Mesodermal cell (in vitro differentiated cells): ENCODE results near the gene RANBP10.
"Not testable (repeated sequence)": the region's sequence is repeated elsewhere in the genome, so short reads cannot be mapped to it uniquely, and the experiment has no call there.

Experiments
- H3K27ac ChIP-seq: 2 replicates; pipeline ENCODE4 v1.7.0; 2013; ENCODE audit warnings: mild to moderate bottlenecking, low read depth, low read length, moderate library complexity; ENCODE audit not compliant: severe bottlenecking
- H3K36me3 ChIP-seq: 2 replicates; pipeline ENCODE4 v1.7.1; 2013; ENCODE audit warnings: mild to moderate bottlenecking, low read length, moderate library complexity; ENCODE audit not compliant: control insufficient read depth, insufficient read depth
- H3K4me1 ChIP-seq: one replicate; pipeline ENCODE4 v1.7.1; 2013; ENCODE audit warnings: mild to moderate bottlenecking, low read length; ENCODE audit not compliant: insufficient read depth, control insufficient read depth, poor library complexity, severe bottlenecking
- H3K4me3 ChIP-seq: 2 replicates; pipeline ENCODE4 v1.7.0; 2013; ENCODE audit warnings: low read length, control low read depth, mild to moderate bottlenecking; ENCODE audit not compliant: insufficient read depth, poor library complexity, severe bottlenecking; ENCODE audit errors: extremely low read depth
- H3K9me3 ChIP-seq: 2 replicates; pipeline ENCODE4 v1.7.1; 2013; ENCODE audit warnings: mild to moderate bottlenecking, low read length, moderate library complexity; ENCODE audit not compliant: control insufficient read depth
- WGBS, 2 experiments: methylation state at CpG; one replicate each; pipeline ENCODE4 v1.1.5; 2013; ENCODE audit warnings: missing lambda C conversion rate in 2 of 2; ENCODE audit not compliant: insufficient coverage in 2 of 2; 5-methylcytosine and 5-hydroxymethylcytosine counted together

Gene RANBP10

DNA sequence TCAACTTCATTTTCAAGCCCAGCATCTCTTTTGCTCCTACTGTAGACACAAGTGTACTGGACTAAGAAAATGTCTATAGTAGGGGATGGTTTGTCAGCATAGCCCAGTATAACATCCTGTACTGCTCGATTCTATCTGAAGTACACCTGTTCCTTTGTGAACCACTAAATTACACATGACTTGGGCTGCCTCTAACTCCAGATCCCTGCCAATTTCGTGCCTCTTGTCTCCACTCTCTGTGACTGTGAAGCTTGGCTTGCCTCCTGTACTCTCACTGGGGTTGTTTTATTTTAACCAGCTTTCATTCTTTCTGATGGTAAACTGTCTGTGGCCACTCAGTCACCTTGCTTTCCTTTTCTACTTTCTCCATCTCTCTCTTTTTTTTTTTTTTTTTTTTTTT is 111.7 kb downstream of the RANBP10 start:
- H3K4me3 ChIP-seq = no peak overlapping the region
- no peaks in the 10 kb centered on the region for H3K4me1 ChIP-seq
- H3K27ac ChIP-seq = no peak overlapping the region
- peaks cover 4% of the 10 kb centered on the region for H3K9me3 ChIP-seq
- H3K36me3 ChIP-seq = peaks cover 21% of the 10 kb centered on the region
- 80 to 94% methylated on average over 2 of the region's 2 CpGs for WGBS, 2 experiments

DNA sequence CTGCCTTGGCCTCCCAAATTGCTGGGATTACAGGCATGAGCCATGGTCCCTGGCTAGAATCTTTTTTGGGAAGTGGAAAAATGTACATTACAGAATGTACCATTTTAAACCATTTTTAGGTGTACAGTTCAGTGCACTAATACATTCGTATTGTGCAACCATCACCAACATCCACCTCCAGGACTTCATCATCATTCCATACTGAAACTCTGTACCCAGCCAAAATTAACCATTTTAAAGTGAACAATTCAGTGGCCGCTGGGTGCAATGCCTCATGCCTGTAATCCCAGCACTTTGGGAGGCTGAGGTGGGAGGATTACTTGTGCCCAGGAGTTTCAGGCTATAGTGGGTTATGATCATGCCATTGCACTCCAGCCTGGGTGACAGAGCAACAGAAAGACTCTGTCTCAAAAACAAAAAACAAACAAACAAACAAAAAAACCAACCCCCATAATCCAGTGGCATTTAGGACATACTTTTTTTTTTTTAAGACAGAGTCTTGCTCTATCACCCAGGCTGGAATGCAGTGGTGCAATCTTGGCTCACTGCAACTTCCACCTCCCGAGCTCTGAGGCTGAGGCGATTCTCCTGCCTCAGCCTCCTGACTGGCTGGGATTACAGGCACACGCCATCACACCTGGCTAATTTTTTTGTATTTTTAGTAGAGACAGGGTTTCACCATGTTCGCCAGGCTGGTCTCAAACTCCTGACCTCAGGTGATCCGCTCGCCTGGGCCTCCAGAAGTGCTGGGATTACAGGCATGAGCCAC is 112.7 kb downstream of the RANBP10 start:
- H3K4me3 ChIP-seq, H3K27ac ChIP-seq, H3K4me1 ChIP-seq, H3K9me3 ChIP-seq: not testable (repeated sequence)
- 90 to 96% methylated on average over 7 of the region's 8 CpGs for WGBS, 2 experiments
- H3K36me3 ChIP-seq = peaks cover 12% of the 10 kb centered on the region

DNA sequence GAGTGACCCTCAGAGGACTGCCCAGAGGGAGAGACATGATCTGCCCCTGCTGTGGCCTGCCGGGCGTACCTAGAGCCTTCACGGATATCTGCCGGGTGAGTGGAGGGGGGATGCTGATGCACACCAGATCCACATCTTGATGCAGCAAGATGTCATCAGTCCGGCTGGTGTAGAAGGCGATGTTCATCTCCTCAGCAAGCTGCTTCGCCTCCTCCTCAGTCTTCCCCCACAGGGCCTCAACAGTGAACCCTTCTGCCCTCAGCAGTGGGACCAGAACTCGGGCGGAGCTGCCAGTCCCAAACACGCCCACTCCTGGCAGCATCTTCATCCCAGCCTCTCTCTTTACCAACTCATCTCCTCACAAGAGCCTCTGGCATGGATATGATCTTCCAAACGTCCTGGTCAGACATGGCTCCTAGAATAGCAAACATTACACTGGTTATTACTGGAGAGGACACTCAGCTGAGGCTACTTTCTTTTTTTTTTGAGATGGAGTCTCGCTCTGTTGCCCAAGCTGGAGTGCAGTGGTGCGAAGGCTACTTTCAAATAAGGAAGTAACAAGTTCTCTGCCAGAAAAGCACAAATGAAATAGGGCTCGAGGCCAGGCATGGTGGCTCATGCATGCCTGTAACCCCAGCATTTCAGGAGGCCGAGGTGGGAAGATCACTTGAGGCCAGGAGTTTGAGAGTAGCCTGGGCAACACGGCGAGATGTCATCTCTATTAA is 120.8 kb downstream of the RANBP10 start:
- Histone ChIP-seq H3K9me3 (no peaks in the 10 kb centered on the region), H3K27ac (no peak overlapping the region), H3K4me3 (no peak overlapping the region), H3K36me3 (peaks cover 48% of the 10 kb centered on the region), H3K4me1 (no peaks in the 10 kb centered on the region)
- 92% methylated on average over 14 to 15 of the region's 17 CpGs for WGBS, 2 experiments

DNA sequence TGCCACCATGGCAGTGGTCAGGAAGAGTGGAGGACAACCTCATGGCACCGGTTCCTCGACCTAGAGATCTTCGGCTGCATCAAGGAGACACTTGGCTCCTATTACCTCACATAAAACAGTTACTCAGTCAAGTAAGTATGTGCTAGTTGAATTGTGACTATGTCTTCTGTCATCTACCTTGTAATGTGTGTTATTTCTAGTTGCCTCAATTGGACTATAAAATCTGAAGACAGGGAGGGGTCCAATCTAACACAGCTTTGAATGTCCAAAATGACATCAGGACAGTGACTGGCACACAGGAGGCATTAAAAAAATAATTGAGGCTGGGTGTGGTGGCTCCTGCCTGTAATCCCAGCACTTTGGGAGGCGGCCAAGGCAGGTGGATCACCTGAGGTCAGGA is 122.6 kb downstream of the RANBP10 start:
- Histone ChIP-seq H3K4me3 (no peak overlapping the region), H3K36me3 (peaks cover 48% of the 10 kb centered on the region), H3K4me1 (no peaks in the 10 kb centered on the region), H3K27ac (no peak overlapping the region), H3K9me3 (no peaks in the 10 kb centered on the region)
- WGBS, 2 experiments = 88 to 93% methylated on average over 1 to 3 of the region's 4 CpGs

DNA sequence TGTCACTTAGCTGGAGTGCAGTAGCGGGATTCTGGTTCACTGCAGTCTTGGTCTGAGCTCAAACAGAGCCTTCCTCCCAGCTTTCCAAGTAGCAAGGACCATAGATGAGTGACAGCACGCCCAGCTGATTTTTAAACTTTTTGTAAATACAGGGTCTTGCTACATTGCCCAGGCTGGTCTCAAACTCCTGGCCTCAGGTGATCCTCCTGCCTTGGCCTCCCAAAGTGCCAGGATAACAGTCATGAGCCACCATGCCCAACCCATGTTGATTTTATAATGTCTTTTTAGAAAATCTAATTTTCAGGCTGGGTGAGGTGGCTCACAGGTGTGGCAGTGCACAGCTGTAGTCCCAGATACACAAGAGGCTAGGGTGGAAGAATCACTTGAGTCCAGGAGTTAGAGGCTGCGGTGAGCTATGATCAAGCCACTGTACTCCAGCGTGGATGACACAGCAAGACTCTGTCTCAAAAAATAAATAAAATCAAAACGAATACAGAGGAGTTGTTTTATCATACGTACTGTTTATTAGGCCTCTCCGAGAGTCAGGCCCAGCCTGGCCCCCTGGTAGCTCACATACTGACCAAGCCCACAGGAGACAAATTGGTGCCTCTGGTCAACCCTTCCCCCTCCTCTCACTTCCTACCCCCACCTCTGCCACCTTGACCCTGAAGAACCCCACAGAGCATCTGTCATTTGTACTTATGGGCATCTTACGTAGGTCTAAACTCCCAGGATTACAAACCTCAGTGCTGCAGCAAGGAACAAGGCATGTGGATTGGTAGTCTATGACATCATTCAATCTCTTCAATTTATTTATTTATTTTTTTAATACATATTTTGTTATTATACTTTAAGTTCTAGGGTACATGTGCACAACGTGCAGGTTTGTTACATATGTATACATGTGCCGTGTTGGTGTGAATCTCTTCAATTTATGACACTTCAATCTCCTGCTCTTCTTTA is 126.1 kb downstream of the RANBP10 start:
- 93% methylated on average over 7 of the region's 10 CpGs for WGBS, 2 experiments
- H3K36me3 ChIP-seq = peaks cover 49% of the 10 kb centered on the region
- no peak overlapping the region for H3K4me3 ChIP-seq
- no peaks in the 10 kb centered on the region for H3K4me1 ChIP-seq
- no peak overlapping the region for H3K27ac ChIP-seq
- H3K9me3 ChIP-seq = no peaks in the 10 kb centered on the region

DNA sequence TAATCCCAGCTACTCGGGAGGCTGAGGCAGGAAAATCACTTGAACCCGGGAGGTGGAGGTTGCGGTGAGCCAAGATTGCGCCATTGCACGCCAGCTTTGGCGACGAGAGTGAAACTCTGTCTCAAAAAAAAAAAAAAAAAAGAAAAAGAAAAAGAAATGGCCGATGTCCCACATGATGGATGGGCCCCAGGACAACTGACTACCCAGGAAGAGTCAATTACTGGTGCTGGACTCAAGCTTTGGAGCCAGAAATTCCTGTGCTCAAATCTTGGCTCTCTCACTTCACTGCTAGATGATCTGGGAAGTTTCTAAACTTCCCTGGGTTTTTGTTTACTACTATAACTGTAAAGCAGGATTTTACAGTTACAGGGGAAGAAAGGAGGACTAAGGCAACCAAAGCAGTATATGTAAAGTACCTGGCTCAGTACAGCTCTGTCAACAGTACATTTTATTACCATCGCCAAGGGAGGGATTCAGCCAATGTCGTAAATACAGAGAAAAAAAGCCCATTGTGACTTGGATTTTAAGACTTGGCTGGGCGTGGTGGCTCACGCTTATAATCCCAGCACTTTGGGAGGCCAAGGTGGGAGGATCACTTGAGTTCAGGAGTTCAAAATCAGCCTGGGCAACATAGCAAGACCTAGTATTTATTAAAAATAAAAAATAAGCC is 127.9 kb downstream of the RANBP10 start:
- H3K36me3 ChIP-seq = peaks cover 39% of the 10 kb centered on the region
- H3K4me3 ChIP-seq = no peak overlapping the region
- H3K27ac ChIP-seq = no peak overlapping the region
- H3K9me3 ChIP-seq = no peaks in the 10 kb centered on the region
- 92 to 100% methylated on average over 5 to 7 of the region's 12 CpGs for WGBS, 2 experiments
- no peaks in the 10 kb centered on the region for H3K4me1 ChIP-seq

DNA sequence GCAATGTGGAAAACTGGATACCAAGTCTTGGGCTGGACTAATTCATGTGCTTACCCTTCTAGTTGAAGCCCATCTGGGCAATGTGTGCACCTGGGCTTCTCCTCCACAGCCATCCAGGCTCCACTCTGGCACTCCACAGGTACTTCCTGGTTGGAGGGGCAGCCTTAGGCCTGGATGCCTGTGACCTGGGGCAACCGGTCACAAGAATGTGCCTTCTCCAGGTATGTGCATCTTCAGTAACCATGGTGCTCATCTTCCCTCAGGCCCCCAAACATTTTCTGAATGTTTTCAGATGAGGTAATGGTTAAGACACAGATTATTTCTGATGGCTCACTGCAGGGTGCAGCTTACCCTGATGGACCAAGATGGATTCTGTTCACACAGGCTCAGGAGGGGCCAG is 128.6 kb downstream of the RANBP10 start:
- H3K9me3 ChIP-seq = no peaks in the 10 kb centered on the region
- no peaks in the 10 kb centered on the region for H3K4me1 ChIP-seq
- no peak overlapping the region for H3K4me3 ChIP-seq
- WGBS, 2 experiments = 100% methylated on average over 1 of the region's 1 CpG; no CpG with 5 or more reads in 1 of the 2 experiments
- H3K36me3 ChIP-seq = peaks cover 31% of the 10 kb centered on the region
- H3K27ac ChIP-seq = no peak overlapping the region

DNA sequence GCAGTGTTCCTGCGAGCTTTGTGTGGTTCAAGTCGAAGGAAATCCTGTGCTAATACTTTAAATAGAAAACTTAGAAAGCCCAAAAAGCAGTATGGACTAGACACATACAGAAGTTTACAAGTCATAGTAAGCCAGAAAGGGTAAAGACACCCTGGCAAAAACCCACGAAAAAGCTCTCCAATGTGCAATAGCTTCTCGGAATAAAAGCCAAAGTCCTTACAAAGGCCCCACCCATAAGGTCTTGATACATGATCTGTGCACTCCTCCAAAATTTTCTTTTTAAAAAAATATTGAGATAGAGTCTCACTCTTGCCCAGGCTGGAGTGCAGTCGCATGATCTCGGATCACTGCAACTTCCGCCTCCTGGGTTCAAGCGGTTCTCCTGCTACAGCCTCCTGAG is 129.4 kb downstream of the RANBP10 start:
- 94 to 97% methylated on average over 4 to 8 of the region's 8 CpGs for WGBS, 2 experiments
- H3K4me3 ChIP-seq = no peak overlapping the region
- no peaks in the 10 kb centered on the region for H3K4me1 ChIP-seq
- H3K36me3 ChIP-seq = peaks cover 25% of the 10 kb centered on the region
- no peak overlapping the region for H3K27ac ChIP-seq
- H3K9me3 ChIP-seq = no peaks in the 10 kb centered on the region

DNA sequence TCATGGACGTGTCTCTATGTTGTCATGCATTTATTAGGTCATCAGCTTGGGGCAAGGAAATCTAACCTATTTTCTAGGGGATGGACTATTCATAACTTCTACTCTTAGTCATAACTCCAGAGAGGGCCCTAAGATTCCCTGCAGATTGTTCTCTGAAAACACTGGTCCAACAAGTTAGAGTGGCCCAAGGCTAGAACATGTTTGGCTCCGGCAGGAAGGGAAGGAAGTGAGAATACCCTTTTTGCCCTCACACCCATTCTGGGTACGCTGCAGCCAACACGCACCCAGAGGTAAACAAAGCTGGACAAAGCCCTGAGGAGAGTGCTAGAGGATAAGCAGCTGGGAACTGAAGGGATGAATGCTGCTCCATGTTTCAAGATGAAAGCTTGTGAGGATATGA is 129.8 kb downstream of the RANBP10 start:
- peaks cover 24% of the 10 kb centered on the region for H3K36me3 ChIP-seq
- H3K4me3 ChIP-seq = no peak overlapping the region
- no peaks in the 10 kb centered on the region for H3K9me3 ChIP-seq
- H3K4me1 ChIP-seq = no peaks in the 10 kb centered on the region
- 97 to 100% methylated on average over 2 to 3 of the region's 4 CpGs for WGBS, 2 experiments
- no peak overlapping the region for H3K27ac ChIP-seq

DNA sequence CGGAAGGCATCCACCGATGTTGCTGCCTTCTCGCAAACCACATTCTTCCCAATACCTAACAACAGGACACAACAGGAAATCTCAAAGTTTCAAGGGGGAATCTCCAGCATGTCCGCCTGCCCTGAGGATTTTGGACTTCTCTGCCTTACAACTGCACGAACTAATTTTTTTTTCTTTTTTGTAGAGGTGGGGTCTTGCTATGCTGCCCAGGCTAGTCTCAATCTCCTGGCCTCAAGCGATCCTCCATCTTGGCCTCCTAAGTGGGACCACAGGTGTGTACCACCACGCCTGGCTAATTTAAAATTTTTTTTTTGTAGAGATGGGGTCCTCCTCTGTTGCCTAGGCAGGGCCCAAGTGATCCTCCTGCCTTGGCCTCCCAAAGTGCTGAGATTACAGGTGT is 130.4 kb downstream of the RANBP10 start:
- WGBS, 2 experiments = 91 to 97% methylated on average over 3 to 7 of the region's 7 CpGs
- Histone ChIP-seq H3K4me1 (no peaks in the 10 kb centered on the region), H3K9me3 (no peaks in the 10 kb centered on the region), H3K36me3 (peaks cover 19% of the 10 kb centered on the region), H3K27ac (no peak overlapping the region), H3K4me3 (no peak overlapping the region)
